A673 (cell line): ENCODE results near the gene DAZL. TPM values are rescaled to one million over a fixed set of nuclear protein-coding genes. Genes with fewer than 3 reads are reported as not detected.

Source experiments
- BruUV-seq: library from RNA; stranded (reverse); fragments of 400-500 nt; replicated peaks from 2 replicates; lab custom pipeline; 2021; lab: Mats Ljungman, UMichigan
- CTCF ChIA-PET: fragments of 300-600 bp; sonication (Branson Sonifier 250); formaldehyde crosslinking; loops from one replicate; lab custom pipeline; 2022; ENCODE audit warnings: antibody characterized with exemption; lab: Charles Lee
- POLR2A ChIA-PET: fragments of 300-600 bp; sonication (Branson Sonifier 250); formaldehyde crosslinking; loops from one replicate; lab custom pipeline; 2022; ENCODE audit warnings: antibody characterized with exemption; ENCODE audit not compliant: low non-redundant PET; lab: Charles Lee
- DNase-seq: peaks from one replicate; pipeline ENCODE4 v3.0.0-alpha.2; 2015; ENCODE audit warnings: low spot score
- H3K27ac ChIP-seq: fragments of 200-600 bp; sonication (generic); 2 replicates; pipeline ENCODE4 v1.5.1; 2016; ENCODE audit warnings: mixed run types, low read depth, mild to moderate bottlenecking, mixed read lengths, antibody characterized with exemption, low read length; ENCODE audit not compliant: poor library complexity, severe bottlenecking
- H3K27me3 ChIP-seq: fragments of 200-600 bp; sonication (generic); replicated peaks from 2 replicates; pipeline ENCODE4 v1.6.1; 2017; ENCODE audit warnings: mixed run types, low read depth, mild to moderate bottlenecking, mixed read lengths, antibody characterized with exemption, low read length; ENCODE audit not compliant: insufficient read depth, poor library complexity
- H3K36me3 ChIP-seq: fragments of 200-600 bp; sonication (generic); 2 replicates; pipeline ENCODE4 v1.6.1; 2016; ENCODE audit warnings: mixed run types, mild to moderate bottlenecking, mixed read lengths, antibody characterized with exemption, low read length; ENCODE audit not compliant: insufficient read depth, poor library complexity, severe bottlenecking
- H3K4me1 ChIP-seq: fragments of 200-600 bp; sonication (generic); 2 replicates; pipeline ENCODE4 v1.6.1; 2017; ENCODE audit warnings: mixed run types, mild to moderate bottlenecking, mixed read lengths, antibody characterized with exemption, low read length; ENCODE audit not compliant: insufficient read depth, poor library complexity, severe bottlenecking
- H3K4me3 ChIP-seq: fragments of 200-600 bp; sonication (generic); 2 replicates; pipeline ENCODE4 v1.5.1; 2016; ENCODE audit warnings: low read depth, mixed run types, mild to moderate bottlenecking, mixed read lengths, low read length; ENCODE audit not compliant: poor library complexity, severe bottlenecking
- H3K9me3 ChIP-seq: fragments of 200-600 bp; sonication (generic); 2 replicates; pipeline ENCODE4 v1.6.1; 2016; ENCODE audit warnings: mixed run types, low read depth, mild to moderate bottlenecking, mixed read lengths, antibody characterized with exemption, low read length; ENCODE audit not compliant: poor library complexity, severe bottlenecking
- CTCF ChIP-seq: fragments of 300-800, 200-600 bp; sonication (generic); conservative IDR thresholded peaks from 2 replicates; pipeline ENCODE4 v1.5.1; 2017; ENCODE audit warnings: low read depth, mild to moderate bottlenecking, antibody characterized with exemption, low read length, moderate library complexity, mixed read lengths
- EZH2 ChIP-seq: fragments of 200-600 bp; sonication (generic); IDR thresholded peaks from 2 replicates; pipeline ENCODE4 v1.6.1; 2017; ENCODE audit warnings: borderline replicate concordance, low read depth, mild to moderate bottlenecking, mixed read lengths, antibody characterized with exemption, low read length; ENCODE audit not compliant: poor library complexity, severe bottlenecking
- intact Hi-C: fragments of 100-400 bp; cut with micrococcal nuclease; formaldehyde crosslinking; loops from one replicate; pipeline ENCODE4 v1.10.0; 2022; ENCODE audit not compliant: unreplicated experiment
- total RNA-seq: library from RNA; stranded (reverse); gene quantifications from 2 replicates; pipeline ENCODE4 v1.2.3, GENCODE V29; 2021

DAZL gene
- total RNA-seq, 1 experiment from 2014 or later: not detected

- no TSS peak for BruUV-seq
- H3K27ac ChIP-seq: peak overlapping the region; percentile 16
- no peak overlapping the region for H3K4me3 ChIP-seq
- H3K9me3 ChIP-seq: no peaks in the 10 kb centered on the region
- ChIA-PET CTCF (interaction anchor here (1.7 to 2.8 kb wide), 2 partner anchors 261 to 283 kb away, joined by 14 to 19 read pairs; no protein-coding TSS in a partner anchor), POLR2A (no interaction called here)
- no peaks in the 10 kb centered on the region for H3K27me3 ChIP-seq
- intact Hi-C loops: loop anchor here (2.0 kb wide), 1 partner anchor 503 kb away; no protein-coding TSS in a partner anchor
- H3K36me3 ChIP-seq: no peaks in the 10 kb centered on the region
- DNase-seq: no peak
- TF ChIP-seq CTCF (no peak), EZH2 (no peak)
- H3K4me1 ChIP-seq: peaks cover 5% of the 10 kb centered on the region
Measured at GRCh38 chr3:16551342-16551976, 53.8 kb downstream of the DAZL start.

- Histone ChIP-seq H3K36me3 (no peaks in the 10 kb centered on the region), H3K9me3 (no peaks in the 10 kb centered on the region), H3K4me1 (peaks cover 5% of the 10 kb centered on the region), H3K4me3 (no peak overlapping the region), H3K27me3 (no peaks in the 10 kb centered on the region), H3K27ac (peak overlapping the region; percentile 16)
- no TSS peak for BruUV-seq
- peak; percentile 89 for DNase-seq
- POLR2A ChIA-PET: interaction anchor here (0.7 kb wide), 1 partner anchor 15 kb away, joined by 4 read pairs; no protein-coding TSS in a partner anchor
- TF ChIP-seq CTCF (peak; percentile 90), EZH2 (no peak)
- CTCF ChIA-PET: interaction anchor here (1.7 to 2.8 kb wide), 2 partner anchors 260 to 283 kb away, joined by 14 to 19 read pairs; no protein-coding TSS in a partner anchor
- intact Hi-C loops: loop anchor here (1.0 to 2.0 kb wide), 2 partner anchors 261 to 502 kb away; no protein-coding TSS in a partner anchor
Measured at GRCh38 chr3:16550676-16551341, 54.4 kb downstream of the DAZL start.

- BruUV-seq: no TSS peak
- ChIA-PET CTCF (interaction anchor here (1.7 to 2.8 kb wide), 2 partner anchors 260 to 282 kb away, joined by 14 to 19 read pairs; no protein-coding TSS in a partner anchor), POLR2A (interaction anchor here (0.7 kb wide), 1 partner anchor 14 kb away, joined by 4 read pairs; no protein-coding TSS in a partner anchor)
- Histone ChIP-seq H3K27me3 (no peaks in the 10 kb centered on the region), H3K4me1 (peaks cover 5% of the 10 kb centered on the region), H3K4me3 (no peak overlapping the region), H3K9me3 (no peaks in the 10 kb centered on the region), H3K36me3 (no peaks in the 10 kb centered on the region), H3K27ac (no peak overlapping the region)
- intact Hi-C loops: loop anchor here (1.0 to 2.0 kb wide), 2 partner anchors 260 to 501 kb away; no protein-coding TSS in a partner anchor
- TF ChIP-seq EZH2: no peak
- TF ChIP-seq CTCF: no peak
- DNase-seq: no peak
Measured at GRCh38 chr3:16550305-16550675, 54.9 kb downstream of the DAZL start.
